Effector memory CD4-positive, alpha-beta T cell (primary cell): ENCODE measurements around the gene KIF23.
A peak's percentile ranks its signal among the peaks of the same experiment; 100 is the strongest.

ENCODE experiments used
- DNase-seq, 3 donors: peaks; one replicate each; pipeline ENCODE4 v3.0.0-alpha.2; 2020
- H3K27ac ChIP-seq: 2 replicates; pipeline ENCODE4 v1.7.0; 2013; ENCODE audit warnings: mild to moderate bottlenecking, low read length, moderate library complexity; ENCODE audit not compliant: insufficient read depth, poor library complexity, severe bottlenecking
- H3K27me3 ChIP-seq: replicated peaks from 2 replicates; pipeline ENCODE4 v1.7.0; 2013; ENCODE audit warnings: mild to moderate bottlenecking, low read length; ENCODE audit not compliant: insufficient read depth, control insufficient read depth, poor library complexity, severe bottlenecking
- H3K36me3 ChIP-seq: 2 replicates; pipeline ENCODE4 v1.7.0; 2013; ENCODE audit warnings: mild to moderate bottlenecking, low read length, moderate library complexity; ENCODE audit not compliant: control insufficient read depth, insufficient read depth
- H3K4me1 ChIP-seq: 2 replicates; pipeline ENCODE4 v1.7.0; 2013; ENCODE audit warnings: low read length, mild to moderate bottlenecking; ENCODE audit not compliant: control insufficient read depth, insufficient read depth, poor library complexity, severe bottlenecking
- H3K4me3 ChIP-seq: 2 replicates; pipeline ENCODE4 v1.7.0; 2013; ENCODE audit warnings: low read length, low read depth, mild to moderate bottlenecking; ENCODE audit not compliant: insufficient read depth, poor library complexity, severe bottlenecking
- H3K9me3 ChIP-seq: 2 replicates; pipeline ENCODE4 v1.7.0; 2013; ENCODE audit warnings: mild to moderate bottlenecking, low read length, moderate library complexity; ENCODE audit not compliant: control insufficient read depth

The KIF23 gene

GRCh38 chr15:69408841-69409240 lies 5.3 kb upstream of the KIF23 start:
- no peak overlapping the region for H3K4me3 ChIP-seq
- no peak overlapping the region for H3K27ac ChIP-seq
- no peaks in the 10 kb centered on the region for H3K27me3 ChIP-seq
- H3K4me1 ChIP-seq, result peaks cover 4% of the 10 kb centered on the region
- no peaks in the 10 kb centered on the region for H3K36me3 ChIP-seq
- no peak for DNase-seq
- no peaks in the 10 kb centered on the region for H3K9me3 ChIP-seq

GRCh38 chr15:69410248-69410874 lies 3.8 kb upstream of the KIF23 start:
- Histone ChIP-seq H3K9me3 (no peaks in the 10 kb centered on the region), H3K27me3 (peaks cover 7% of the 10 kb centered on the region), H3K4me1 (peaks cover 9% of the 10 kb centered on the region), H3K4me3 (no peak overlapping the region), H3K36me3 (no peaks in the 10 kb centered on the region), H3K27ac (no peak overlapping the region)
- DNase-seq, result no peak

GRCh38 chr15:69412274-69412673 lies 1.9 kb upstream of the KIF23 start:
- Histone ChIP-seq H3K36me3 (no peaks in the 10 kb centered on the region), H3K27me3 (peaks cover 8% of the 10 kb centered on the region), H3K4me3 (no peak overlapping the region), H3K9me3 (no peaks in the 10 kb centered on the region), H3K4me1 (peaks cover 9% of the 10 kb centered on the region), H3K27ac (no peak overlapping the region)
- DNase-seq, result no peak

GRCh38 chr15:69412701-69413100 lies 1.4 kb upstream of the KIF23 start:
- no peak for DNase-seq
- Histone ChIP-seq H3K4me3 (no peak overlapping the region), H3K9me3 (no peaks in the 10 kb centered on the region), H3K27ac (no peak overlapping the region), H3K27me3 (peaks cover 8% of the 10 kb centered on the region), H3K36me3 (no peaks in the 10 kb centered on the region), H3K4me1 (peaks cover 9% of the 10 kb centered on the region)

GRCh38 chr15:69414701-69415167 lies 585 bp downstream of the KIF23 start:
- DNase-seq, result no peak

GRCh38 chr15:69415381-69415780 lies 1.2 kb downstream of the KIF23 start:
- no peaks in the 10 kb centered on the region for H3K36me3 ChIP-seq
- H3K4me1 ChIP-seq, result peaks cover 9% of the 10 kb centered on the region
- H3K27ac ChIP-seq, result no peak overlapping the region
- H3K9me3 ChIP-seq, result no peaks in the 10 kb centered on the region
- peaks cover 8% of the 10 kb centered on the region for H3K27me3 ChIP-seq
- no peak for DNase-seq
- H3K4me3 ChIP-seq, result no peak overlapping the region

More at GRCh38 chr15:69414701-69415167, 585 bp downstream of the KIF23 start:
- Histone ChIP-seq H3K36me3 (no peaks in the 10 kb centered on the region), H3K27me3 (peaks cover 8% of the 10 kb centered on the region), H3K4me1 (peaks cover 9% of the 10 kb centered on the region), H3K9me3 (no peaks in the 10 kb centered on the region), H3K4me3 (peak overlapping the region; percentile 77), H3K27ac (no peak overlapping the region)

- no peak overlapping the region for H3K4me3 ChIP-seq
- no peaks in the 10 kb centered on the region for H3K9me3 ChIP-seq
- no peak for DNase-seq
These were observed 3.4 kb downstream of the KIF23 start for GRCh38 chr15:69417581-69417980.

GRCh38 chr15:69421498-69421897 lies 7.3 kb downstream of the KIF23 start:
- H3K27ac ChIP-seq, result no peak overlapping the region

More at GRCh38 chr15:69417581-69417980, 3.4 kb downstream of the KIF23 start:
- Histone ChIP-seq H3K36me3 (no peaks in the 10 kb centered on the region), H3K4me1 (peaks cover 9% of the 10 kb centered on the region), H3K27ac (no peak overlapping the region), H3K27me3 (peaks cover 8% of the 10 kb centered on the region)

GRCh38 chr15:69422336-69422895 lies 8.3 kb downstream of the KIF23 start:
- Histone ChIP-seq H3K36me3 (no peaks in the 10 kb centered on the region), H3K4me1 (no peaks in the 10 kb centered on the region), H3K9me3 (no peaks in the 10 kb centered on the region), H3K4me3 (no peak overlapping the region), H3K27ac (no peak overlapping the region), H3K27me3 (no peaks in the 10 kb centered on the region)
- no peak for DNase-seq

More at GRCh38 chr15:69421498-69421897, 7.3 kb downstream of the KIF23 start:
- H3K4me3 ChIP-seq, result no peak overlapping the region
- H3K9me3 ChIP-seq, result no peaks in the 10 kb centered on the region
- no peaks in the 10 kb centered on the region for H3K4me1 ChIP-seq
- no peaks in the 10 kb centered on the region for H3K27me3 ChIP-seq
- no peaks in the 10 kb centered on the region for H3K36me3 ChIP-seq
- no peak for DNase-seq

GRCh38 chr15:69424001-69424400 lies 9.9 kb downstream of the KIF23 start:
- Histone ChIP-seq H3K27ac (no peak overlapping the region), H3K27me3 (no peaks in the 10 kb centered on the region), H3K4me3 (no peak overlapping the region), H3K36me3 (no peaks in the 10 kb centered on the region), H3K9me3 (no peaks in the 10 kb centered on the region), H3K4me1 (no peaks in the 10 kb centered on the region)
- DNase-seq, result no peak
